Neural cell (in vitro differentiated cells): ENCODE results near the gene HLCS. TPM values are rescaled to one million over a fixed set of nuclear protein-coding genes. Genes with fewer than 3 reads are reported as not detected.

Experiments
- H2AFZ ChIP-seq: fragments of 200-600, 300-800 bp; sonication (generic), shearing (Covaris generic); 2 replicates; pipeline ENCODE4 v1.6.0; 2014; ENCODE audit warnings: low read depth, mild to moderate bottlenecking, antibody characterized with exemption, low read length, moderate library complexity
- H3F3A ChIP-seq: fragments of 200-600 bp; shearing (Covaris generic); 2 replicates; pipeline ENCODE4 v1.6.1; 2016; ENCODE audit warnings: mild to moderate bottlenecking, moderate library complexity, mixed read lengths, antibody characterized with exemption, low read length; ENCODE audit not compliant: insufficient read depth, poor library complexity, severe bottlenecking
- H3K27ac ChIP-seq: fragments of 200-600, 300-800 bp; sonication (generic), shearing (Covaris generic); 2 replicates; pipeline ENCODE4 v1.5.1; 2014; ENCODE audit warnings: mild to moderate bottlenecking, low read length, moderate library complexity
- H3K27me3 ChIP-seq: fragments of 300-800, 200-600 bp; sonication (generic), shearing (Covaris generic); 2 replicates; pipeline ENCODE4 v1.6.0; 2014; ENCODE audit warnings: mild to moderate bottlenecking, low read depth, low read length, moderate library complexity; ENCODE audit not compliant: insufficient read depth
- H3K36me3 ChIP-seq: fragments of 300-800, 200-600 bp; sonication (generic), shearing (Covaris generic); 2 replicates; pipeline ENCODE4 v1.5.1; 2014; ENCODE audit warnings: mild to moderate bottlenecking, antibody characterized with exemption, low read length, moderate library complexity; ENCODE audit not compliant: insufficient read depth
- H3K4me2 ChIP-seq: fragments of 300-800, 200-600 bp; sonication (generic), shearing (Covaris generic); 2 replicates; pipeline ENCODE4 v1.6.0; 2014; ENCODE audit warnings: mild to moderate bottlenecking, low read length
- H3K4me3 ChIP-seq: fragments of 300-800, 200-600 bp; sonication (generic), shearing (Covaris generic); 2 replicates; pipeline ENCODE4 v1.5.1; 2014; ENCODE audit warnings: mild to moderate bottlenecking, low read length, moderate library complexity
- H3K79me2 ChIP-seq: fragments of 200-600 bp; shearing (Covaris generic); replicated peaks from 2 replicates; pipeline ENCODE4 v1.6.0; 2014; ENCODE audit warnings: mild to moderate bottlenecking, low read length, moderate library complexity; ENCODE audit not compliant: insufficient read depth
- H3K9ac ChIP-seq: fragments of 300-800, 200-600 bp; sonication (generic), shearing (Covaris generic); 2 replicates; pipeline ENCODE4 v1.6.1; 2016; ENCODE audit warnings: mild to moderate bottlenecking, low read length, mixed read lengths
- H3K9me2 ChIP-seq: fragments of 200-600 bp; shearing (Covaris generic); 2 replicates; pipeline ENCODE4 v1.6.1; 2016; ENCODE audit warnings: mild to moderate bottlenecking, low read length, mixed read lengths; ENCODE audit not compliant: insufficient read depth
- H3K9me3 ChIP-seq: fragments of 200-600, 300-800 bp; sonication (generic), shearing (Covaris generic); 2 replicates; pipeline ENCODE4 v1.6.1; 2016; ENCODE audit warnings: mild to moderate bottlenecking, mixed run types, low read length, moderate library complexity, mixed read lengths
- H4K20me1 ChIP-seq: fragments of 200-600 bp; shearing (Covaris generic); 2 replicates; pipeline ENCODE4 v1.6.1; 2016; ENCODE audit warnings: mild to moderate bottlenecking, mixed run types; ENCODE audit not compliant: insufficient read depth
- EP300 ChIP-seq: fragments of 450-650 bp; conservative IDR thresholded peaks from 2 replicates; pipeline ENCODE4 v1.6.1; 2014; ENCODE audit warnings: antibody characterized with exemption, mild to moderate bottlenecking, moderate library complexity; ENCODE audit not compliant: poor library complexity, severe bottlenecking
- EZH2 ChIP-seq: fragments of 200-600, 300-800 bp; shearing (Covaris generic), sonication (generic); IDR thresholded peaks from 2 replicates; pipeline ENCODE4 v1.6.1; 2014; ENCODE audit warnings: antibody characterized with exemption, low read length, borderline replicate concordance, mild to moderate bottlenecking; ENCODE audit not compliant: insufficient read depth, poor library complexity, severe bottlenecking
- MXI1 ChIP-seq: fragments of 450-650 bp; conservative IDR thresholded peaks from 2 replicates; pipeline ENCODE4 v1.6.1; 2014; ENCODE audit warnings: antibody characterized with exemption, mild to moderate bottlenecking; ENCODE audit not compliant: poor library complexity, severe bottlenecking
- POLR2AphosphoS5 ChIP-seq: IDR thresholded peaks from 2 replicates; pipeline ENCODE4 v1.6.1; 2012
- RAD21 ChIP-seq: fragments of 450-650 bp; conservative IDR thresholded peaks from 2 replicates; pipeline ENCODE4 v1.6.1; 2014; ENCODE audit warnings: antibody characterized with exemption, mild to moderate bottlenecking, moderate library complexity
- SMC3 ChIP-seq: fragments of 450-650 bp; conservative IDR thresholded peaks from 2 replicates; pipeline ENCODE4 v1.6.1; 2014; ENCODE audit warnings: antibody characterized with exemption, mild to moderate bottlenecking, moderate library complexity; ENCODE audit not compliant: poor library complexity
- TAF1 ChIP-seq: IDR thresholded peaks from 2 replicates; pipeline ENCODE4 v1.6.1; 2012; ENCODE audit warnings: low read depth
- polyA plus RNA-seq: library from polyadenylated mRNA; depleted of rRNA; stranded (reverse); fragments of >200 nt; gene quantifications from 2 replicates; pipeline ENCODE4 v1.2.3, GENCODE V29; 2014
- TF ChIP-seq, protein P1 (sequence below): fragments of 450-650 bp; IDR thresholded peaks from 2 replicates; pipeline ENCODE4 v1.5.1; 2014; ENCODE audit warnings: antibody characterized with exemption, mild to moderate bottlenecking, moderate library complexity; ENCODE audit not compliant: poor library complexity, severe bottlenecking
- TF ChIP-seq, protein P2 (sequence below): IDR thresholded peaks from 2 replicates; pipeline ENCODE4 v1.6.1; 2012; ENCODE audit warnings: borderline replicate concordance

The HLCS gene
- polyA plus RNA-seq, 1 donor from 2014 or later = 12.1 TPM

DNA sequence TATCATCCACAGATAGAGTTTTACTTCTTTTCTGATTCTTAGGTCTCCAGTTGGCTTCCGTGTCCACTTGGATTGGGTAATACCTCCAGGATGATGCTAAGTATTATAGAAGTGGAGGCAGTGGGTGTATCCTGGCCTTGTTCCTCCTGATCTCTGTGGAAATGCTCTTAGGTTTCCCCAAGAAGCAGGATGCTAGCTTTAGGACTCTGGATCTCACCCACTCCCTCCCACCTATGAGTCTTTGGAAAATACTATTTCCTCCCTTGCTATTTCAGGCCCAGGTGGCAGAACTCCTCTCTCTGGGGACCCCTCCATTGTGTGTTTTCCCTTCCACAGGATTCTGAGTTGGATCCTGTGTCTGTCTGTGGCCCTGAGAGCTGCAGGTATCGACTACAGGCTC, 180.9 kb downstream of the HLCS start:
- Histone ChIP-seq H4K20me1 (no peaks in the 10 kb centered on the region), H3K79me2 (no peaks in the 10 kb centered on the region), H3K4me3 (no peak overlapping the region), H3K27me3 (no peaks in the 10 kb centered on the region), H3K36me3 (no peaks in the 10 kb centered on the region), H3K9ac (no peak overlapping the region), H3K4me2 (no peak overlapping the region), H3K27ac (no peak overlapping the region), H2AFZ (no peak overlapping the region), H3F3A (no peaks in the 10 kb centered on the region), H3K9me3 (no peaks in the 10 kb centered on the region), H3K9me2 (no peaks in the 10 kb centered on the region)
- TF ChIP-seq, protein P1, sequence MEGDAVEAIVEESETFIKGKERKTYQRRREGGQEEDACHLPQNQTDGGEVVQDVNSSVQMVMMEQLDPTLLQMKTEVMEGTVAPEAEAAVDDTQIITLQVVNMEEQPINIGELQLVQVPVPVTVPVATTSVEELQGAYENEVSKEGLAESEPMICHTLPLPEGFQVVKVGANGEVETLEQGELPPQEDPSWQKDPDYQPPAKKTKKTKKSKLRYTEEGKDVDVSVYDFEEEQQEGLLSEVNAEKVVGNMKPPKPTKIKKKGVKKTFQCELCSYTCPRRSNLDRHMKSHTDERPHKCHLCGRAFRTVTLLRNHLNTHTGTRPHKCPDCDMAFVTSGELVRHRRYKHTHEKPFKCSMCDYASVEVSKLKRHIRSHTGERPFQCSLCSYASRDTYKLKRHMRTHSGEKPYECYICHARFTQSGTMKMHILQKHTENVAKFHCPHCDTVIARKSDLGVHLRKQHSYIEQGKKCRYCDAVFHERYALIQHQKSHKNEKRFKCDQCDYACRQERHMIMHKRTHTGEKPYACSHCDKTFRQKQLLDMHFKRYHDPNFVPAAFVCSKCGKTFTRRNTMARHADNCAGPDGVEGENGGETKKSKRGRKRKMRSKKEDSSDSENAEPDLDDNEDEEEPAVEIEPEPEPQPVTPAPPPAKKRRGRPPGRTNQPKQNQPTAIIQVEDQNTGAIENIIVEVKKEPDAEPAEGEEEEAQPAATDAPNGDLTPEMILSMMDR = no peak
- no peak for TF ChIP-seq RAD21
- TF ChIP-seq EP300 = no peak
- TF ChIP-seq MXI1 = no peak
- TF ChIP-seq, protein P2, sequence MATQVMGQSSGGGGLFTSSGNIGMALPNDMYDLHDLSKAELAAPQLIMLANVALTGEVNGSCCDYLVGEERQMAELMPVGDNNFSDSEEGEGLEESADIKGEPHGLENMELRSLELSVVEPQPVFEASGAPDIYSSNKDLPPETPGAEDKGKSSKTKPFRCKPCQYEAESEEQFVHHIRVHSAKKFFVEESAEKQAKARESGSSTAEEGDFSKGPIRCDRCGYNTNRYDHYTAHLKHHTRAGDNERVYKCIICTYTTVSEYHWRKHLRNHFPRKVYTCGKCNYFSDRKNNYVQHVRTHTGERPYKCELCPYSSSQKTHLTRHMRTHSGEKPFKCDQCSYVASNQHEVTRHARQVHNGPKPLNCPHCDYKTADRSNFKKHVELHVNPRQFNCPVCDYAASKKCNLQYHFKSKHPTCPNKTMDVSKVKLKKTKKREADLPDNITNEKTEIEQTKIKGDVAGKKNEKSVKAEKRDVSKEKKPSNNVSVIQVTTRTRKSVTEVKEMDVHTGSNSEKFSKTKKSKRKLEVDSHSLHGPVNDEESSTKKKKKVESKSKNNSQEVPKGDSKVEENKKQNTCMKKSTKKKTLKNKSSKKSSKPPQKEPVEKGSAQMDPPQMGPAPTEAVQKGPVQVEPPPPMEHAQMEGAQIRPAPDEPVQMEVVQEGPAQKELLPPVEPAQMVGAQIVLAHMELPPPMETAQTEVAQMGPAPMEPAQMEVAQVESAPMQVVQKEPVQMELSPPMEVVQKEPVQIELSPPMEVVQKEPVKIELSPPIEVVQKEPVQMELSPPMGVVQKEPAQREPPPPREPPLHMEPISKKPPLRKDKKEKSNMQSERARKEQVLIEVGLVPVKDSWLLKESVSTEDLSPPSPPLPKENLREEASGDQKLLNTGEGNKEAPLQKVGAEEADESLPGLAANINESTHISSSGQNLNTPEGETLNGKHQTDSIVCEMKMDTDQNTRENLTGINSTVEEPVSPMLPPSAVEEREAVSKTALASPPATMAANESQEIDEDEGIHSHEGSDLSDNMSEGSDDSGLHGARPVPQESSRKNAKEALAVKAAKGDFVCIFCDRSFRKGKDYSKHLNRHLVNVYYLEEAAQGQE = no peak
- no peak for TF ChIP-seq POLR2AphosphoS5
- no peak for TF ChIP-seq EZH2
- TF ChIP-seq SMC3 = no peak
- no peak for TF ChIP-seq TAF1

- Histone ChIP-seq H3K9me2 (no peaks in the 10 kb centered on the region), H3K27ac (no peak overlapping the region), H3K27me3 (no peaks in the 10 kb centered on the region), H2AFZ (no peak overlapping the region), H4K20me1 (no peaks in the 10 kb centered on the region), H3K4me2 (no peak overlapping the region), H3K9ac (no peak overlapping the region), H3K79me2 (no peaks in the 10 kb centered on the region), H3K36me3 (no peaks in the 10 kb centered on the region), H3F3A (no peaks in the 10 kb centered on the region), H3K9me3 (no peaks in the 10 kb centered on the region), H3K4me3 (no peak overlapping the region)
- TF ChIP-seq POLR2AphosphoS5 (no peak), MXI1 (no peak), EZH2 (no peak), TAF1 (no peak), RAD21 (no peak), SMC3 (no peak), EP300 (no peak)
- TF ChIP-seq, protein P2 = no peak
- TF ChIP-seq, protein P1 = no peak
Measured at GRCh38 chr21:36784947-36785346, 181.5 kb downstream of the HLCS start.
